MCF 10A (cell line): Measurements from ENCODE around the gene POFUT2. TPM values are rescaled to one million over a fixed set of nuclear protein-coding genes. Genes with fewer than 3 reads are reported as not detected.

Experiments
- BruUV-seq: library from RNA; stranded (reverse); fragments of 400-500 nt; replicated peaks from 2 replicates; lab custom pipeline; 2021; lab: Mats Ljungman, UMichigan
- CTCF ChIA-PET: fragments of 300-600 bp; sonication (Branson Sonifier 250); formaldehyde crosslinking; extraction: SDS; loops from one replicate; lab custom pipeline; 2021; ENCODE audit warnings: antibody characterized with exemption, inconsistent platforms; lab: Yijun Ruan, JAX
- POLR2A ChIA-PET: fragments of 300-600, 350-650 bp; sonication (Branson Sonifier 250); formaldehyde crosslinking; extraction: SDS; loops from one replicate; lab custom pipeline; 2020; ENCODE audit warnings: antibody characterized with exemption, inconsistent platforms; lab: Yijun Ruan, JAX
- DNase-seq: peaks from one replicate; pipeline ENCODE4 v3.0.0-alpha.2; 2018; ENCODE audit not compliant: unreplicated experiment
- H3K27ac Mint-ChIP-seq: one replicate; pipeline ENCODE4 v1.8.0; 2022; ENCODE audit warnings: mild to moderate bottlenecking, low read depth, mixed read lengths; ENCODE audit not compliant: unreplicated experiment
- H3K27me3 Mint-ChIP-seq: one replicate; pipeline ENCODE4 v1.8.0; 2022; ENCODE audit warnings: mixed read lengths; ENCODE audit not compliant: insufficient read depth, unreplicated experiment
- H3K36me3 Mint-ChIP-seq: one replicate; pipeline ENCODE4 v1.8.0; 2022; ENCODE audit warnings: mild to moderate bottlenecking, moderate library complexity, mixed read lengths; ENCODE audit not compliant: insufficient read depth, unreplicated experiment
- H3K4me1 Mint-ChIP-seq: one replicate; pipeline ENCODE4 v1.8.0; 2022; ENCODE audit warnings: mixed read lengths; ENCODE audit not compliant: insufficient read depth, unreplicated experiment
- H3K4me3 Mint-ChIP-seq: one replicate; pipeline ENCODE4 v1.8.0; 2022; ENCODE audit warnings: mild to moderate bottlenecking, moderate library complexity, mixed read lengths; ENCODE audit not compliant: unreplicated experiment
- H3K9me3 Mint-ChIP-seq: one replicate; pipeline ENCODE4 v1.8.0; 2022; ENCODE audit warnings: mixed read lengths; ENCODE audit not compliant: unreplicated experiment
- intact Hi-C: fragments of 100-400 bp; cut with micrococcal nuclease; formaldehyde crosslinking; loops from 2 replicates; pipeline ENCODE4 v1.14.1; 2022
- total RNA-seq: library from RNA; stranded (reverse); gene quantifications from 2 replicates; pipeline ENCODE4 v1.2.3, GENCODE V29; 2022
- TF ChIP-seq, protein P1 (sequence below): fragments of 200-600 bp; IDR thresholded peaks from one replicate; pipeline ENCODE4 v1.8.0; 2022; ENCODE audit warnings: antibody characterized with exemption, mild to moderate bottlenecking; ENCODE audit not compliant: unreplicated experiment

The POFUT2 gene
- total RNA-seq, 1 experiment from 2014 or later, result 25.2 TPM

DNA sequence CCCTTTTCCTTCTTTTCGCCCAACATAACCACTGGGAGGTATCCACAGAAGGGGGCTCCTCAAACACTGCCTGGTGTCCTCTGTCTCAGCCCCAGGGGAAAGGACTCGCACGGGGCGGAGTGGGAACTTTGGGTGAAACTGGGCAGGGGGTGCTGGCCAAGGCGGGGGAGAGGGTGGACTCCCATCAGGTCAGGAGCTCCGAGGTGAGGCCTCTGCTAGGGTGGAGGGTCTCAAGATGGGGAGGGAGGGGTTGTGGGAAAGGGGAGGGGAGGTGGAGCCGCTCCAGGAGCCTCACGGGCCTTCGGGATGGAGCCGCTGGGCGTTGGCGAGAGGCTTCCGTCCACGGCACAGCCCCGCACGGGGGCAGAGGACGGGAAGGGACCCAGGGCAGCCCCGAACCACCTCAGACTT lies 43.2 kb upstream of the POFUT2 start:
- Mint-ChIP-seq H3K27me3 (no peaks in the 10 kb centered on the region), H3K4me1 (peaks cover 19% of the 10 kb centered on the region), H3K4me3 (no peak overlapping the region), H3K36me3 (no peaks in the 10 kb centered on the region), H3K9me3 (no peaks in the 10 kb centered on the region), H3K27ac (no peak overlapping the region)
- ChIA-PET CTCF (no interaction called here), POLR2A (no interaction called here)
- BruUV-seq, result no TSS peak
- TF ChIP-seq, protein P1, sequence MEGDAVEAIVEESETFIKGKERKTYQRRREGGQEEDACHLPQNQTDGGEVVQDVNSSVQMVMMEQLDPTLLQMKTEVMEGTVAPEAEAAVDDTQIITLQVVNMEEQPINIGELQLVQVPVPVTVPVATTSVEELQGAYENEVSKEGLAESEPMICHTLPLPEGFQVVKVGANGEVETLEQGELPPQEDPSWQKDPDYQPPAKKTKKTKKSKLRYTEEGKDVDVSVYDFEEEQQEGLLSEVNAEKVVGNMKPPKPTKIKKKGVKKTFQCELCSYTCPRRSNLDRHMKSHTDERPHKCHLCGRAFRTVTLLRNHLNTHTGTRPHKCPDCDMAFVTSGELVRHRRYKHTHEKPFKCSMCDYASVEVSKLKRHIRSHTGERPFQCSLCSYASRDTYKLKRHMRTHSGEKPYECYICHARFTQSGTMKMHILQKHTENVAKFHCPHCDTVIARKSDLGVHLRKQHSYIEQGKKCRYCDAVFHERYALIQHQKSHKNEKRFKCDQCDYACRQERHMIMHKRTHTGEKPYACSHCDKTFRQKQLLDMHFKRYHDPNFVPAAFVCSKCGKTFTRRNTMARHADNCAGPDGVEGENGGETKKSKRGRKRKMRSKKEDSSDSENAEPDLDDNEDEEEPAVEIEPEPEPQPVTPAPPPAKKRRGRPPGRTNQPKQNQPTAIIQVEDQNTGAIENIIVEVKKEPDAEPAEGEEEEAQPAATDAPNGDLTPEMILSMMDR, result no peak
- intact Hi-C loops, result no loop called here
- DNase-seq, result no peak

DNA sequence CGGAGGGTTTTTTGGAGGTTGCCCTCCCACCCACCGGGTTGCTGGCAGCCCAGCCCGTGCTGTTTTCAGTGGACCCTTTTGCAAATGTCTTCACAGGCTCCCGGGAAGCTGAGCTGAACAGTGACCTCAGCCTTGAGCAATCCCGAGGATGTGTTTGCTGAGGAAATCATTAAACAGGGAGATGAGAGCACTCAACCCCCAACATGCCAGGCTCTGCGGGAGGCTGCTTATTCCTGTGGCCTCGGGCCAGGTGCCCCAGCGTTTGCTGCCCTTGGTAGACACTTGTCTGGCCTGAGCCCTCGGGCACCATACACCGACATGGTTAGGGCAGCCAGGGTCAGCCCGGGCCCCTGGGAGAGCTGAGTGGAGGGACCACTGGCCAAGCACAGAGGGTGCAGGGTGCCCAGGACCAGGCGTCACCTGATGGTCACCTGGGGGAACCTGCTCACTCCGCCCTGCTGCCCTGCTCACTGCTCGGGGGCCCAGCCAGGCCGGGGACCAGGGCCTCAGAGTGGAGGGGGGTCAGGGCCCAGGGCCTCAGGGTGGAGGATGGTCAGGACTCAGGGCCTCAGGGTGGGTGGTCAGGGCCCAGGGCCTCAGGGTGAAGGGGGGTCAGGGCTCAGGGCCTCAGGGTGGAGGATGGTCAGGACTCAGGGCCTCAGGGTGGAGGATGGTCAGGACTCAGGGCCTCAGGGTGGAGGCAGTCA lies 42.5 kb upstream of the POFUT2 start:
- no peaks in the 10 kb centered on the region for H3K27me3 Mint-ChIP-seq
- peaks cover 19% of the 10 kb centered on the region for H3K4me1 Mint-ChIP-seq
- no peak overlapping the region for H3K27ac Mint-ChIP-seq
- H3K36me3 Mint-ChIP-seq, result no peaks in the 10 kb centered on the region
- H3K4me3 Mint-ChIP-seq, result no peak overlapping the region
- ChIA-PET CTCF (no interaction called here), POLR2A (interaction anchor here (0.6 to 1.0 kb wide), 2 partner anchors 12 to 59 kb away, joined by 3 read pairs; no protein-coding TSS in a partner anchor)
- DNase-seq, result peak; percentile 79
- TF ChIP-seq, protein P1, result no peak
- no peaks in the 10 kb centered on the region for H3K9me3 Mint-ChIP-seq
- BruUV-seq, result no TSS peak
- intact Hi-C loops, result no loop called here

DNA sequence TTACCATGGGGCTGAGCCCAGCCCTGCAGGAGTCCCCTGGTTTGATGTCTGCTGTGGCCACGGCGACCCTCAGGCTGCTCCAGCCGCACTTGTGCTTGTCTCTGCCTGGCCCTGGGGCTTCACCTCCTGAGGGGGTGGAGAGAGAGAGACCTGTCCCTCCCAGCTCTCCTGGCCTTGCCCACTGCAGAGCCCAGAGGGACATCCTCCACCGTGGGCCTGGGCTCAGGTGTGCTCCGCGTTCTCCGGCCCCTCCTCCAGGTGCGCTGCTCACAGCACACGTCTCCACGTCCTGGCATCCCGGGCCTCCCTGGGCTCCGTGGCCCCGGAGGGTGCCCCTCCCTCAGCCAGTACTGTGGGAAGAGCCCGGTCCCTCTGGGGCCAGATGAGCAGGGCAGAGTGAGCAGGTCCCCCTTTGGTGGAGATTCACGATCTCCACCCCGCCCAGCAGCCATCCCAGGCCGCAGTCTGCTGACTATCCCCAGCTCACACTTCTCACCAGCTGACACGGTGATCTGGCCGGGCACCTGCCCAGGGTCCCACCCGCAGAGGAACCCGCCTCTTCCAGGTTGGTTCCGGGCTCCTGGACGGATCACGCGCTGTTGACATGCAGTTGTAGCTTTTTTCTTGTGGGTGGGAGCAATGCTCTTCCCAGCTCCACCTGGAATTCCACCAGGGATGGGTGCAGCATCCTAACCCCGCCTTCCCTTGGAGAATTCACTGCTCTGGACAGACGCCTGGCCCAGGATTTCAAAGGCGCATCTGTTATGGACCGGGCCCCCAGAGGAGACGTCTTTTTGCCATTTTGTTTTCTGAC lies 41.8 kb upstream of the POFUT2 start:
- intact Hi-C loops, result no loop called here
- no peaks in the 10 kb centered on the region for H3K27me3 Mint-ChIP-seq
- H3K36me3 Mint-ChIP-seq, result no peaks in the 10 kb centered on the region
- POLR2A ChIA-PET, result interaction anchor here (0.5 to 1.0 kb wide), 2 partner anchors 13 to 42 kb away, joined by 3 to 4 read pairs; partner anchors contain the start of gene POFUT2
- TF ChIP-seq, protein P1, result no peak
- no peak overlapping the region for H3K27ac Mint-ChIP-seq
- H3K9me3 Mint-ChIP-seq, result no peaks in the 10 kb centered on the region
- CTCF ChIA-PET, result no interaction called here
- no peak overlapping the region for H3K4me3 Mint-ChIP-seq
- peak; percentile 38 for DNase-seq
- no TSS peak for BruUV-seq
- peaks cover 18% of the 10 kb centered on the region for H3K4me1 Mint-ChIP-seq
